Measurements from ENCODE around the gene SPINK8. TPM values are rescaled to one million over a fixed set of nuclear protein-coding genes. Genes with fewer than 3 reads are reported as not detected.

SPINK8 gene
- total RNA-seq, 1 experiment from 2014 or later: not detected

GRCh38 chr3:48269592-48269991 lies 63.9 kb downstream of the SPINK8 start:
- H3K79me1 ChIP-seq (ENCODE audit: insufficient read depth, low read depth, low read length, poor library complexity, severe bottlenecking): peaks cover 3% of the 10 kb centered on the region
- DNase-seq: no peak
- no peak overlapping the region for H4K91ac ChIP-seq (ENCODE audit: insufficient read length, low read depth, low read length)
- H3K4ac ChIP-seq (ENCODE audit: low read depth, low read length): no peak overlapping the region
- peaks cover 2 to 5% of the 10 kb centered on the region in 2 experiments for H3K4me1 Mint-ChIP-seq
- no peak overlapping the region for H3T11ph ChIP-seq (ENCODE audit: low read length)
- no peak overlapping the region for H2BK120ac ChIP-seq (ENCODE audit: low read depth, low read length, poor library complexity, severe bottlenecking)
- no peak overlapping the region for H4K5ac ChIP-seq (ENCODE audit: insufficient read length, low read depth, low read length)
- no peaks in the 10 kb centered on the region for H3K79me2 ChIP-seq (ENCODE audit: insufficient read depth, low read length)
- peaks cover 72 to 76% (median 75%) of the 10 kb centered on the region in 3 experiments for H3K36me3 Mint-ChIP-seq (ENCODE audit: insufficient read depth in 1 of 3, low read depth in 3 of 3)
- no peaks in the 10 kb centered on the region for H3K23me2 ChIP-seq (ENCODE audit: insufficient read length, low read depth, low read length, poor library complexity, severe bottlenecking)
- no peak overlapping the region for H3K27ac ChIP-seq (ENCODE audit: insufficient read length, low read depth, low read length)
- no peak overlapping the region for H2BK12ac ChIP-seq (ENCODE audit: insufficient read length, low read depth, low read length)
- H3K9ac ChIP-seq (ENCODE audit: extremely low read depth, insufficient read length, low read length): no peak overlapping the region
- H3K4me2 ChIP-seq (ENCODE audit: insufficient read depth, insufficient read length, low read length): no peak overlapping the region
- no peak overlapping the region for H2BK5ac ChIP-seq (ENCODE audit: insufficient read length, low read length)
- no peak overlapping the region for H3K56ac ChIP-seq (ENCODE audit: insufficient read length, low read depth, low read length)
- no peaks in the 10 kb centered on the region for H3K27me3 ChIP-seq (ENCODE audit: insufficient read depth, low read length)
- H3K18ac ChIP-seq (ENCODE audit: insufficient read length, low read depth, low read length): no peak overlapping the region
- no peaks in the 10 kb centered on the region for H3K4me1 ChIP-seq (ENCODE audit: insufficient read depth, low read length)
- no peak overlapping the region for H4K8ac ChIP-seq (replicated peaks; ENCODE audit: insufficient read length, low read depth, low read length)
- H3K27ac Mint-ChIP-seq: no peak overlapping the region; a peak in 1 of 7 replicates
- no peak overlapping the region for H2BK15ac ChIP-seq (ENCODE audit: low read depth, low read length)
- no peak overlapping the region for H2BK20ac ChIP-seq (ENCODE audit: low read depth, low read length, poor library complexity, severe bottlenecking)
- no peak overlapping the region for H3K4me3 Mint-ChIP-seq
- H3K14ac ChIP-seq (ENCODE audit: insufficient read depth, low read length): no peak overlapping the region
- H3K23ac ChIP-seq (ENCODE audit: insufficient read length, low read depth, low read length): no peak overlapping the region
- H3K9me3 Mint-ChIP-seq: peaks cover 15 to 23% of the 10 kb centered on the region in 2 experiments
- H3K9me3 ChIP-seq (ENCODE audit: control insufficient read depth, low read depth, low read length): peaks cover 6% of the 10 kb centered on the region
- peaks cover 3% of the 10 kb centered on the region for H4K20me1 ChIP-seq (ENCODE audit: control insufficient read depth, insufficient read depth, insufficient read length)
- H2AFZ ChIP-seq (ENCODE audit: low read length): no peak overlapping the region
- no peaks in the 10 kb centered on the region; the same call in 1 of the 2 replicates for H3K27me3 Mint-ChIP-seq (ENCODE audit: low read depth)
- WGBS (ENCODE audit: extremely low coverage, insufficient read length, low lambda C conversion rate): no CpG with 5 or more reads among the region's 8 CpGs
- H2AK5ac ChIP-seq (ENCODE audit: insufficient read length, low read length): no peak overlapping the region
- TF ChIP-seq, protein P1, sequence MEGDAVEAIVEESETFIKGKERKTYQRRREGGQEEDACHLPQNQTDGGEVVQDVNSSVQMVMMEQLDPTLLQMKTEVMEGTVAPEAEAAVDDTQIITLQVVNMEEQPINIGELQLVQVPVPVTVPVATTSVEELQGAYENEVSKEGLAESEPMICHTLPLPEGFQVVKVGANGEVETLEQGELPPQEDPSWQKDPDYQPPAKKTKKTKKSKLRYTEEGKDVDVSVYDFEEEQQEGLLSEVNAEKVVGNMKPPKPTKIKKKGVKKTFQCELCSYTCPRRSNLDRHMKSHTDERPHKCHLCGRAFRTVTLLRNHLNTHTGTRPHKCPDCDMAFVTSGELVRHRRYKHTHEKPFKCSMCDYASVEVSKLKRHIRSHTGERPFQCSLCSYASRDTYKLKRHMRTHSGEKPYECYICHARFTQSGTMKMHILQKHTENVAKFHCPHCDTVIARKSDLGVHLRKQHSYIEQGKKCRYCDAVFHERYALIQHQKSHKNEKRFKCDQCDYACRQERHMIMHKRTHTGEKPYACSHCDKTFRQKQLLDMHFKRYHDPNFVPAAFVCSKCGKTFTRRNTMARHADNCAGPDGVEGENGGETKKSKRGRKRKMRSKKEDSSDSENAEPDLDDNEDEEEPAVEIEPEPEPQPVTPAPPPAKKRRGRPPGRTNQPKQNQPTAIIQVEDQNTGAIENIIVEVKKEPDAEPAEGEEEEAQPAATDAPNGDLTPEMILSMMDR (conservative IDR thresholded peaks at IDR 0.05): no peak
